ENCODE measurements around the gene SORCS2.

- TF ChIP-seq SUZ12 (IDR thresholded peaks at IDR 0.05) = no peak
- TF ChIP-seq TARDBP (IDR thresholded peaks at IDR 0.05) = no peak
- TF ChIP-seq NFRKB (IDR thresholded peaks at IDR 0.05) = no peak
- TF ChIP-seq CTBP1 (IDR thresholded peaks at IDR 0.05; ENCODE audit: borderline replicate concordance) = no peak
Measured at GRCh38 chr4:7516096-7516772, 323.9 kb downstream of the SORCS2 start.
